ENCODE results near the gene LDAH. TPM values are rescaled to one million over a fixed set of nuclear protein-coding genes. Genes with fewer than 3 reads are reported as not detected.

The LDAH gene
- total and polyA plus RNA-seq, 2 donors (not counting 1 experiment from before 2014, with no cell fraction given) = 9.0 to 31.3 TPM

DNA sequence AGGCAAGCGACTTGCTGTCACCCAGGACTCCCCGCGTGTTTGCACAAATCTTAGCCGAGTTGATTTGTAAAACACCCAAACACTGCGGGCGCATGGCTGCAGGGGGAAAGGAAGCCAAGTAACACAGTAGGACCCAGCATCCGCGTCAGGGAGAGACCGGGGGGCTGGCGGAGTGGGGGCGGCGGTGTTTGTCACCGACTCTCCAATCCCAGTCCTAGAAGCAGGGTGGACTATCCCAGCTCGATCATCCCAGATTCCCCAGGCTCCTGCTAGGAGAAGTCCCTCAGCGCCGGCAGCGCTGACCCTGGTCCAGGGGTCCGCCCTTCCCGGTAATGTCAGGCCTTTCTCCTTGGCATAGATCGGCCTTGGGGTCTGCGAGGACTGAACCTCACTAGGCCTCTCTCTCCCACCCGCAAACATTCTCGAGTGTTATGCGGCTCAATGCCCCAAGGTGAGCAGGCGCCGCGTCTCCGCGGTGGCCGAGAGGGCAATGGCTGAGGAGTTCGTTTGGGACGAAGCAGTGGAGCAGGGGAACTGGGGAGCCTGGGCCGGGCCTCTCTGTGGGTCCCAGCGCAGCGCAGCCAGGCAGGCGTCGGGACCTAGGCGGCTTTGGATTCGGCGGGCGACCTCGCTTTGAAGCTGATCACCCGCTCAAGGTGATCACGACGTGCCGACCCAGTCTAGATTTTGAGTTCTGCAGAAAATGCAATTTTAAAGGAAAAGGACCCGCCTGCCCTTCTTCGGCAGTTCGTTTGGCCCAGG, 157.5 kb downstream of the LDAH start:
- ATAC-seq (ENCODE audit: low read depth) (no peak), DNase-seq (peak; percentile 50)
- 9% methylated on average over 46 of the region's 49 CpGs for WGBS (ENCODE audit: insufficient coverage)
- Histone ChIP-seq H3K27me3 (replicated peaks in 1 of 4; ENCODE audit: control extremely low read depth in 1 of 4, control insufficient read depth in 3 of 4, insufficient read depth in 4 of 4, low read length in 3 of 4) (peaks cover 0 to 90% (median 23%) of the 10 kb centered on the region in 4 experiments), H3K27ac (ENCODE audit: low read length in 2 of 2) (no peak overlapping the region), H2AFZ (ENCODE audit: insufficient read depth, low read depth, low read length, poor library complexity, severe bottlenecking) (peak overlapping the region; percentile 93), H3K79me2 (ENCODE audit: control insufficient read depth, insufficient read depth, low read length) (peaks cover 3% of the 10 kb centered on the region), H3K36me3 (replicated peaks in 1 of 2; ENCODE audit: control extremely low read depth in 1 of 2, control insufficient read depth in 1 of 2, extremely low read depth in 1 of 2, insufficient read depth in 2 of 2, low read length in 1 of 2) (peaks cover 0 to 2% of the 10 kb centered on the region in 2 experiments), H3K9me3 (ENCODE audit: control extremely low read depth in 1 of 3, control insufficient read depth in 2 of 3, insufficient read depth in 1 of 3, low read length in 2 of 3) (peaks cover 0 to 20% (median 0%) of the 10 kb centered on the region in 3 donors), H4K20me1 (ENCODE audit: control insufficient read depth, insufficient read depth, low read length, poor library complexity, severe bottlenecking) (no peaks in the 10 kb centered on the region), H3K4me1 (ENCODE audit: control insufficient read depth in 2 of 2, insufficient read depth in 2 of 2, low read length in 2 of 2) (peaks cover 34 to 60% of the 10 kb centered on the region in 2 donors), H3K9ac (ENCODE audit: low read length) (peak overlapping the region; percentile 84), H3K4me2 (replicated peaks; ENCODE audit: low read depth, low read length, poor library complexity, severe bottlenecking) (peak overlapping the region; percentile 99), H3K4me3 (ENCODE audit: control extremely low read depth in 1 of 5, extremely low read depth in 1 of 5, insufficient read depth in 1 of 5, low read depth in 2 of 5, low read length in 4 of 5) (peak overlapping the region in 4 of 5 experiments; percentile 54 to 80 (median 62))
- TF ChIP-seq EZH2 (IDR thresholded peaks at IDR 0.05; ENCODE audit: borderline replicate concordance, insufficient read depth, low read depth, low read length, poor library complexity, severe bottlenecking) = no peak
- TF ChIP-seq, protein P1, sequence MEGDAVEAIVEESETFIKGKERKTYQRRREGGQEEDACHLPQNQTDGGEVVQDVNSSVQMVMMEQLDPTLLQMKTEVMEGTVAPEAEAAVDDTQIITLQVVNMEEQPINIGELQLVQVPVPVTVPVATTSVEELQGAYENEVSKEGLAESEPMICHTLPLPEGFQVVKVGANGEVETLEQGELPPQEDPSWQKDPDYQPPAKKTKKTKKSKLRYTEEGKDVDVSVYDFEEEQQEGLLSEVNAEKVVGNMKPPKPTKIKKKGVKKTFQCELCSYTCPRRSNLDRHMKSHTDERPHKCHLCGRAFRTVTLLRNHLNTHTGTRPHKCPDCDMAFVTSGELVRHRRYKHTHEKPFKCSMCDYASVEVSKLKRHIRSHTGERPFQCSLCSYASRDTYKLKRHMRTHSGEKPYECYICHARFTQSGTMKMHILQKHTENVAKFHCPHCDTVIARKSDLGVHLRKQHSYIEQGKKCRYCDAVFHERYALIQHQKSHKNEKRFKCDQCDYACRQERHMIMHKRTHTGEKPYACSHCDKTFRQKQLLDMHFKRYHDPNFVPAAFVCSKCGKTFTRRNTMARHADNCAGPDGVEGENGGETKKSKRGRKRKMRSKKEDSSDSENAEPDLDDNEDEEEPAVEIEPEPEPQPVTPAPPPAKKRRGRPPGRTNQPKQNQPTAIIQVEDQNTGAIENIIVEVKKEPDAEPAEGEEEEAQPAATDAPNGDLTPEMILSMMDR (IDR thresholded peaks at IDR 0.05) = no peak
- CTCF ChIA-PET = interaction anchor here (0.8 to 8.9 kb wide), 12 partner anchors 11 to 299 kb away, joined by 3 to 139 read pairs (median 5); partner anchors contain the start of genes HS1BP3, LDAH and RHOB
- Mint-ChIP-seq H3K4me1 (peaks cover 37% of the 10 kb centered on the region), H3K4me3 (peak overlapping the region; percentile 95), H3K27ac (peak overlapping the region; percentile 94), H3K27me3 (peaks cover 14% of the 10 kb centered on the region), H3K9me3 (ENCODE audit: insufficient read depth) (no peaks in the 10 kb centered on the region)
- intact Hi-C loops (cut with micrococcal nuclease) = loop anchor here (1.0 kb wide), 2 partner anchors 11 to 14 kb away; partner anchors contain the start of gene HS1BP3
- POLR2A ChIA-PET = interaction anchor here (1.4 to 3.3 kb wide), 4 partner anchors 11 to 218 kb away, joined by 4 to 74 read pairs (median 13); partner anchors contain the start of genes LDAH and RHOB
